ENCODE measurements around the gene BATF3.
"Not testable (repeated sequence)": the region's sequence is repeated elsewhere in the genome, so short reads cannot be mapped to it uniquely, and the experiment has no call there.

The BATF3 gene

GRCh38 chr1:212680680-212681389 is 18.8 kb downstream of the BATF3 start:
- DNase-seq, result no peak

DNA sequence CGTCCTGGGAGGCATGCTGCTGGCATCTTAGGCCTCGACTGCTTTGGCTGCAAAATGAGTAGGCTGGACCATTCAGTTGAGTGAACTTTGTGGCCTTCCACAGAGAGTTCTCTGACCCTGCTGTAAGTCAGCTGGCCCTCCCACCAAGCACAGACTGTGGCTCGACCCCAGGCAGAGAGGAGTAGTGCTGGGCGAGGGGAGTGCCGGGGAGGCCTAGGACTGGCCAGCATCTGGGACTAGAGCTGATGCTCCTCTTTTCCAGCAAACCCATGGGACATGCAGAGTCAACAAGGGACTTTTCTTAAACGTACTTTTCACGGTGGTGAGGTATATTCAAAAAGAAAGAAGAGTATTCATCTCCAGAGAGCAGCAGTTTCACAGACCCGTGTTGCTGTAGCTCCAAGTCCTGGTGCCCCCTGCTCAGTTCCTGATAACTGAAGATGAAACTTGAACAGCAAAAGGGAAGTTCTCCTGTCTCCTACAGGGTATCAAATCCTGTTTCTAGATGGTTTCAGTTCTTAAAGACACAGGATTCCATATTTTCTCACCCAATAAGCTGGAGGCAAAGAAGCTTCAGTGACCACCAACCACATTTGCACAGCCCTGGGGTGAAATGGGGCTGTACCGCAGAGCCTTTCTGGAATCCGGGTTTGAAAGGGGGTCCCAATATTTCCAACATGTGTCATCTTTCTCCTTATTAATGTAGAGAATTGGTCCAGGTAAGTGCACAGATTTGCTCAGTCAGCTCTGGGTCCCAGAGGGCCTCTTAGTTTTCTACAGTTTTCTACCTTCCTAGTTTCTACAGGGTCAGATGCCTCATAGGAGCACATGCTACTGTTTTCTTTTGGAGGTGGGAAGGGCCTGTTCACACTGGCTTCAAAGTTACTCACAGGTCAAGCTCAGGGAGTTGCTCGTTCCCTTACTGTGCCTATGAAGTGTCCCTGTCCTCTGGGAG is 20.9 kb downstream of the BATF3 start:
- no peak for DNase-seq

GRCh38 chr1:212677573-212677972 is 22.1 kb downstream of the BATF3 start:
- DNase-seq, result no peak

DNA sequence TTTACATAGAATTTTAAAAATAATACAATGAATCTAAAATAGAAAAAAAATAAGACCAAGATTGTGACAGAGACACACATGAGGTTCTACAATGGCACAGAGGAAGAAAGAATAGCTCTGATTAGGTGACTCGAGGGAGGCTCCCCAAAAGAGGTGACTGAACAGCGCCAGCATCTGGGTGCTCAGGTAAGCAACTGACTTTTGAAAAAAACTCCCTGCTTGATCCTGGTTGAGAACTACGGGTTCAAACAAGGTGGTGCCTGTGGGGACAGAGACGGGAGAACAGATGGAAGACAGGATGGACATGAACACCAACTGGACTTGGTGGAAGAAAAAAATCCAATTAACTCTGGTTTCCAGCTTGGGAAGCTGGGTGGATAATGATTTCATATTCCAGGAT is 22.5 kb downstream of the BATF3 start:
- no peak for DNase-seq

DNA sequence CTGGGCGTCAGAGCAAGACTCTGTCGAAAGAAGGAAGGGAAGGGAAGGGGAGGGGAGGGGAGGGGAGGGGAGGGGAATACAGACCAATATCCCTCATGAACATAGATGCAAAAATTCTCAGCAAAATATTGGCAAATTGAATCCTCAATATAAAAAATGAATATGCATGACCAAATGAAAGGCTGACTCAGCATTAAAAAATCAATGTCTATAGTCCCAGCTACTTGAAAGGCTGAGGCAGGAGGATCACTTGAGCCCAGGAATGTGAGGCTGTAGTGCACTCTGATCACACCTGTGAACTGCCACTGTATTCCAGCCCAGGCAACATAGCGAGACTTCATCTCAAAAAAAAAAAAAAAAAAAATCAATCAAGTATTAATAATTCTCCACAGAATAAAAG is 24.0 kb downstream of the BATF3 start:
- DNase-seq, result no peak

DNA sequence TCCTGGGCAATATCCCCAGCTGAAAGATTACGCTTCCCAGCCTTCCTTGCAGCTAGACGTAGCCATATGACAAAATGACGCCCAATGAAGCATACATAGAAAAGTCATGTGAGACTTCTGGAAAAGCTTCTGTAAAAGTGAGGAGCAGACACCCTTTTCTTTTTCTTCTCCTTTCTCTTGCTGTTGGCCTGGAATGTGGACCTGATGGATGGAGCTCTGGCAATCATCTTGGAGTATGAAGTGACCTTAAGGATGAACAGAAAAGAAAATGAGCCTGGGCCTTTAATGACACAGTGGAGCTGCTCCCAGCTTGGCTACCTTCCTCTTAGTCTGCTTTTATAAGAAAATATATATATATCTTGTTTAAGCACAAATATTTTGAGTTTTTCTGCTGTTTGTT is 24.8 kb downstream of the BATF3 start:
- no peak for DNase-seq

DNA sequence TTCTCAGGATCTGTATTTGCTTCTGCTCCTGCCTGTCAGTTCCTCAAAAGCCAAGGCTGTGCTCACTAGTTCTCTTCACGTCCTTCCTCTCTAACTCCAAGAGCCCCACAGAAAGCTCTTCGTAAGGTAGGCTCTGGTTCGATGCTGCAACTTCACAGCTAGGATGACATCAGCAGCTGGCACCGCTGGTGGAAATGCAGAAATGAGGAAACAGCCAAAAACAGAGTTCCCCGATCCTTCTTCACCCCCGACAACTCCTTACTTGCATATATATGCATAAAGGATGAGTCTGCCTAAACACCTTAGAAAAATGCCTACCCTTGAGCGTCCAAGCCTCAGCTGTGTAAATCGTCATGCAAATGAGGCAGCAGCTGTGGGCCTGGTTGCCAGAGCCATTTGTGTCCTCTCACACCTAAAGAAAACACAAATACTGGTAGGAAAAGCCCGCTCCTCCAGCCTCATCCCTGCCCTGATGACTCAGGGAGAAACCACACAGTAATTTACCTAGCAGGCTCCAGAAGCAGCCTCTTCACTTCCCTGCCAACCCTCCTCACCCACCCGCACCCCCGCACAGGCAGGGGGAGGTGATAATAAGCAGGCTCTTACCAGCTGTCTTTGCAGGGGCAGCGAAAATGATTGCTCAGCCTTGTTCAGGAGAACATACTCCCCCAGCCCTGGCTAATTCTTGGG is 28.2 kb downstream of the BATF3 start:
- DNase-seq, result peak; percentile 10

- DNase-seq, result no peak
These were observed 28.8 kb downstream of the BATF3 start for GRCh38 chr1:212670882-212671281.

DNA sequence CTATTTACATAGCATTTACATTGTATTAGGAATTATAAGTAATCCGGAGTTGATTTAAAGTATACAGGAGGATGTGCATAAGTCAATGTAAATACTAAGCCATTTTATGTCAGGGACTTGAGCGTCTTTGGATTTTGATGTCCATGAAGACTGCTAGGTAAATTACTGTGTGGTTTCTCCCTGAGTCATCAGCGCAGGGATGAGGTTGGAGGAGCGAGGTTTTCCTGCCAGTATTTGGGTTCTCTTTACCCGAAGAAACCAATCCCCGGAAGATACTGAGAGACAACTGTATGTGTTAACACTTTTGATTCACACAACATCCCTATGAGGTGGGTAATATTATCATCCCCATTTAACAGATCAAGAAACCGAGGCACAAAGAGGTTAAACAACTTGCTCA is 29.3 kb downstream of the BATF3 start:
- DNase-seq, result no peak

GRCh38 chr1:212669600-212669999 is 30.0 kb downstream of the BATF3 start:
- no peak for DNase-seq

DNA sequence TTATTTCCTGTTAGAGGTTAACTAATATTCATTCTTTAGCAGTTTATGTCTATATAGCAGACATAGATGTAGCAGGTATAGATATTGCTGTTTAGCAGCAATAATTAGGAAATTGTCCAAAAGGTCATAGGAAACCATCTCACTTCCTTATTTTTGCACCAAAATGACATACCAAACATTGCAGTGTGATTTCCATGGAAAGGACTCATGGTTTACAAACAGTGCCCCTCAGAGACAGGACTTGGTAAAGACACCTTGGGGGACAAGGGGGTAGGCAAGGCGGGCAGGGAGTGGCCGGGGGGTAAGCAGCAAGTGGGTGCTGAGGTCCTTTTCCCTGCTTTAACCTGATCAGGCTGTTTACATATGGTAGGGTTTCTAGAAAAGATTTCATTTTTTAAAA is 30.5 kb downstream of the BATF3 start:
- peak; percentile 32 for DNase-seq

DNA sequence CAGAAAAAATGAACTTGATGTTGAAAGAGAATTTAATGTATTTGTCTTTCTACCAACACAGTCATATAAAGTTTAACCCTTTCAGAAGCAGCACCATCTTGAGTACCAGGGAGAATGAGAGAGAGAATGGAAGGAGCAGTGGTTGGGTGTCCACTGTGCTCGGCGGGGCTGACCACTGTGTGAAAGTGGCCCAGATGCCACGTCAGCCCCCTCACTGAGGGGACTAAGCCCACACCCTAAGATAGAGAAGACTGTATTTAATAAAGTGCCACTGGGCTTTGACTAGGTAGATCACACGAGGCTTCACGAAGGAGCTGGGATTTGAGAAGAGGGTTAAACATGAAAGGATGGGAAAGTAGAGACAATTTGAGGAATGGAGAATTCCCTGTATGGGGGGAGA is 31.2 kb downstream of the BATF3 start:
- no peak for DNase-seq

- DNase-seq, result no peak
These were observed 32.2 kb downstream of the BATF3 start for GRCh38 chr1:212667223-212668139.

DNA sequence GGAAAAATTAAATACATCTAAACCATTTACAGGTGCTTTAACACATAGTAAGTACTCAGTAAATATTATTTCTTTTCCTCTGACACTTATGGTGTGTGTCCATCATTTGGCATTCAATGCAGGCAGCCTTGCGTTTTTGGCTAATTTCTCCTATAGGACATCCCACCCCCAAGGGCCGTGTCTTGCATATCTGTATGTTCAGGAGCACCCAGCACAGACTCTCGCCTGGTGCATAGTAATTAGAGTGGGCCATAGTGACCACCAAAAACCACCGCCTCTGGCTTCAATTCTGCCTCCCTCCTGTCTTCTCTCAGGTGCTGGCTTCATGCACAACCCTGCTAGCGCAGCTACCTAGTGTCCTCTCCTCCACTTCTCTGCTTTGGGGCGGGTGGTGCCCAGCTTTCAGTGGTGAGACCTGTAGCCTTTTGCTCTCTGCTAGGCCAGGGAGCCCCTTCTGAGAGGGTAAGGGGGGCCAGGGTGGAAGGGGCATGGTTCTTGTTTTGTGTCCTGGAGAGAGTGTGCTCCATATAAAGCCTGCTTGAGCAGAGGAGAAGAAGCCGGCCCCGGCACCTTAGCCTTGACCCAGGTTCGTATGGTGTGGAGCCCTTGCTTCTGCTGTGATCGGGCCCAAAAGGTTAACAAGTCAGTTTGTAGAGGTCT is 33.4 kb downstream of the BATF3 start:
- no peak for DNase-seq

DNA sequence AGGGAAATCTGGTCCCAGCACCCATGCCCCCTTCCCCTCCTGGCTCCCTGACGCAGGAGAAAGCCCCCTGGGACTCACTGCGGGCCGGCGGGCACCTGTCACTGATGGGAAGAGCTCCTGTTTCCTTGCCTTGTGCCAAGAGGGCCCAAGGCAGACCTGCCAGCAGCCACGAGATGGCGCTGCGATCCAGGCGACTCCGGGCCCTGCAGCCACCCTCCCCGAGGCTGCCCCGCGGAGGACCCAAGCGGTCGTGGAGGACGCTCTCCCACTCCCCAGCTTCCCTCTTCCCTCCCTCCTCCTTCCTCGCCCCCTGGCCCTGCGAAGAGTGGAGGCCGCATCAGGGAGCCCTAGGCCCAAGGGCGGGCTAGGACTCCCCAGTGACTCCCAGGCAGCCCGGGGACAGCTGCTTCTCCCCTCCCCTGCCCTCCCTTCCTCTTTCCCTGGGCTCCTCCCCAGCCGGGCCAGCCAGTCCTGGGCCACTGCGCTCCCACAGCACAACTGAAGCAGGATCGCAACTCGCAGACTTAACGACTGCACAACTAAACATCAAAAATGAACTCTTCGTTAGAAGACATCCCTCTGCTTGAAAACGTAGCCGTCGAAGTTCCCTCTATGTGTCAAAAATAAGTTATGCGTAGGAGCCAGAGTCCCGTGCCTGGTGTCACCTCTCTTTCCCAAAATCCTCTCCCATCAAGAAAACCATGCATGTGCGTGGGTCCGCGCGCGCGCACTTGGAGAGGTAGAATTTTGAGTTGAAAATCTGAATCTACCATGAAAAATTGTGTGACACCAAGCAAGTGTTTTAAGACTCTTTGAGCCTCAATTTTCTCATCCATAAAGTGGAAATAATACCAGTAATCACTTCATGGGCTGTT is 34.2 kb downstream of the BATF3 start:
- peak; percentile 66 for DNase-seq

- no peak for DNase-seq
These were observed 35.0 kb downstream of the BATF3 start for GRCh38 chr1:212664409-212665199.

GRCh38 chr1:212658250-212658649 is 41.4 kb downstream of the BATF3 start:
- DNase-seq, result not testable (repeated sequence)

- no peak for DNase-seq
These were observed 42.9 kb downstream of the BATF3 start for GRCh38 chr1:212656730-212657129.

DNA sequence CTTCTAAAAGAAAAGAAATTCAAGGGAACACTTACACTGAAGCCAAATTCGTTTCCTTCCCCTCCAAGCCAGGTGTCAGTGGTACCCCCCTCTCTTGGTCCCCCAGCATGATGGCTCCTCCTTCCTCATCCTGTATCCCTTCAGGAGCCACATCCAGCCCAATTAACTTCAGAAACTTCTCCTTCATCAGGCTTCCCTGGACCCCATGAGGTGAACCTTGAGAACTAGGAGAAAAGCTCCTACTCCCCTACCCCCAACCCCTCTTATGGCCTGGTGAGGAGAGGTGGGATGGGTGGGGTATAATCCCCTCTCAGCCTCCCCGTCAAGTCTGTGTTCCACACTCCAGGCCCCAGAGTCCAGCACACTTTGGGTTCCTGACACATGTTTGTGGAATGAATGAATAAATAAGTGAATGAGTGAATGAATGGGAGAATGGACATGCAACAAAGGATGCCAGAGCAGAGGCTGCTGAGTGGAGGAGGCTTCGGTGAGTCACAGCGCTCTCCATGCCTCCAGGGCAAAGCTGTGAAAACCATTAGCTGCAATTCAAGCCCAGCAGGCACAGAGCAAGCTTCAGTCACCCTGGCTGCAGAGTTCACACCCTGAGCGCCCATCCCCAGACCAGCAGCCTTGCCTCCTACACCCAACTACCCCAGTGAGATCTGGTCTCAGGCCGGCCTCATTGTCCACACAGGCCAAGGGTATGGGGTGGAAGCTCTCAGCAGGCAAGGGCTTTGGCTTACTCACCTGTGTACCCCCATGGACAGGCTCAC is 43.8 kb downstream of the BATF3 start:
- DNase-seq, result no peak
